Caco-2 (cell line): ENCODE data around the gene KIAA0825. TPM values are rescaled to one million over a fixed set of nuclear protein-coding genes. Genes with fewer than 3 reads are reported as not detected.
"Not testable (repeated sequence)": the region's sequence is repeated elsewhere in the genome, so short reads cannot be mapped to it uniquely, and the experiment has no call there.

ENCODE experiments used
- BruUV-seq: library from RNA; stranded (reverse); fragments of 400-500 nt; replicated peaks from 2 replicates; lab custom pipeline; 2021; lab: Mats Ljungman, UMichigan
- CTCF ChIA-PET: fragments of 300-600 bp; sonication (Branson Sonifier 250); formaldehyde crosslinking; loops from one replicate; lab custom pipeline; 2022; ENCODE audit warnings: antibody characterized with exemption; lab: Charles Lee
- POLR2A ChIA-PET: fragments of 300-600 bp; sonication (Branson Sonifier 250); formaldehyde crosslinking; loops from one replicate; lab custom pipeline; 2022; ENCODE audit warnings: antibody characterized with exemption; lab: Charles Lee
- DNase-seq, 2 experiments: peaks; one replicate each; pipeline versions ENCODE4 v3.0.0 to v3.0.0-alpha.2; 2020 to 2022
- H3K27me3 ChIP-seq: replicated peaks from 2 replicates; pipeline ENCODE4 v1.6.0; 2011; ENCODE audit warnings: low read length; ENCODE audit not compliant: control insufficient read depth, insufficient read depth
- H3K36me3 ChIP-seq: 2 replicates; pipeline ENCODE4 v1.5.1; 2011; ENCODE audit warnings: low read length; ENCODE audit not compliant: control insufficient read depth, insufficient read depth
- H3K4me1 ChIP-seq: fragments of 250-450 bp; sonication (Bioruptor Pico); 2 replicates; pipeline ENCODE4 v1.5.1; 2020; ENCODE audit warnings: mild to moderate bottlenecking
- H3K4me3 ChIP-seq: 2 replicates; pipeline ENCODE4 v1.5.1; 2011; ENCODE audit warnings: low read depth, mild to moderate bottlenecking, control low read depth, low read length
- H3K9me3 ChIP-seq: fragments of 250-450 bp; sonication (Bioruptor Pico); 2 replicates; pipeline ENCODE4 v1.5.1; 2020; ENCODE audit warnings: mild to moderate bottlenecking, moderate library complexity
- H3K27ac Mint-ChIP-seq: one replicate; pipeline ENCODE4 v1.8.0; 2022; ENCODE audit warnings: mixed read lengths; ENCODE audit not compliant: unreplicated experiment
- H3K27me3 Mint-ChIP-seq: one replicate; pipeline ENCODE4 v1.8.0; 2022; ENCODE audit warnings: mixed read lengths; ENCODE audit not compliant: insufficient read depth, unreplicated experiment
- H3K36me3 Mint-ChIP-seq: one replicate; pipeline ENCODE4 v1.8.0; 2022; ENCODE audit warnings: mild to moderate bottlenecking, mixed read lengths; ENCODE audit not compliant: insufficient read depth, unreplicated experiment
- H3K4me1 Mint-ChIP-seq: one replicate; pipeline ENCODE4 v1.8.0; 2022; ENCODE audit warnings: low read depth, mixed read lengths; ENCODE audit not compliant: unreplicated experiment
- H3K4me3 Mint-ChIP-seq: one replicate; pipeline ENCODE4 v1.8.0; 2022; ENCODE audit warnings: mild to moderate bottlenecking, moderate library complexity, mixed read lengths; ENCODE audit not compliant: unreplicated experiment
- H3K9me3 Mint-ChIP-seq: one replicate; pipeline ENCODE4 v1.8.0; 2022; ENCODE audit warnings: mixed read lengths; ENCODE audit not compliant: unreplicated experiment
- intact Hi-C: fragments of 100-400 bp; cut with micrococcal nuclease; formaldehyde crosslinking; loops from one replicate; pipeline ENCODE4 v1.10.0; 2022; ENCODE audit not compliant: unreplicated experiment
- total RNA-seq: library from RNA; stranded (reverse); gene quantifications from 2 replicates; pipeline ENCODE4 v1.2.3, GENCODE V29; 2022
- TF ChIP-seq, protein P1 (sequence below), 2 experiments: fragments of 200-600 bp in 1 of 2; IDR thresholded peaks; 1 replicate in 1 of 2; 2 replicates in 1 of 2; pipeline versions ENCODE4 v1.5.1 to v1.8.0; 2011 to 2022; ENCODE audit warnings: antibody characterized with exemption in 1 of 2, control low read depth in 1 of 2, inconsistent platforms in 1 of 2, low read depth in 1 of 2, low read length in 1 of 2, mild to moderate bottlenecking in 1 of 2, moderate library complexity in 1 of 2; ENCODE audit not compliant: insufficient read depth in 1 of 2, severe bottlenecking in 1 of 2, unreplicated experiment in 1 of 2

Gene KIAA0825
- total RNA-seq, 1 experiment from 2014 or later = 0.50 TPM

DNA sequence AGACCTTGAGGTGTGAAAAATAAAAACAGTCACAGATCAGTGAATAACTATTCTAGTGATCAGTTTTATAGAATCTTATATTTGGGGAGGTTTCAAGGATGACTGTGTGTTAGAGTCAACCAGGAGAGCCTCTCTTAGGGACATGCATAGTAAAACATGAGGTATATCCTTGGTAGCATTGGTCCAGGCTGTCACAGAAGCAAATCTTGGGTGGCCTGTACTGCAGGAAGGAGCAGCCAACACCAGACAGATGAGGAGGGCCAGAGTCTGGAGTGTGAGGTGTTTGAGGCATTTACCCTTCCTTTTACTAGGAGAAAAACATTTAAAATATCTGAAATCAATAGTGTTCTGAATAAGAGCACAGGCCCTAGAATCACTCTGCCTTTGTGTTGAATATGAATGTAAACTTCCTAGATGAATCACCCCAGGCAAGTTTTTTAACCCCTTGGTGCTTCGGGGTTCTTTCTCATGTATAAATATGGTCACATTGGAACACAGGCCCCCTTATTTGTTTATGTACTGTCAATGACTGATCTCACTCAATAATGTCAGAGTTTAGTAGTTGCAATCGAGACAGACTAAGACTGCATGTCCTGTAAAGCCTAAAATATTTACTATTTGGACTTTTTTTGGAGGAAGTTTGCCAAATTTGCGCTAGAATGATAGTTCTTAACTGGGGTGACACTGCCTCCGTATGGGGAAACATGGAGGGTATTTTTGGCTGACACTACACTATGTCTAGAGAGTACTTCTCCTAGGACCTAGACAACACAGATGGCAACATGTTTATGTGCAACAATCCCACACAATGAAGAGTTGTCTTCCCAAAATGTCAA is 460.5 kb downstream of the KIAA0825 start:
- no peak for DNase-seq
- no peaks in the 10 kb centered on the region for H3K9me3 ChIP-seq
- H3K9me3 Mint-ChIP-seq = no peaks in the 10 kb centered on the region
- ChIA-PET POLR2A (interaction anchor here (0.6 kb wide), 1 partner anchor 360 kb away, joined by 3 read pairs; no protein-coding TSS in a partner anchor), CTCF (interaction anchor here (1.1 kb wide), 1 partner anchor 23 kb away, joined by 3 read pairs; no protein-coding TSS in a partner anchor)
- no TSS peak for BruUV-seq
- no peak overlapping the region for H3K27ac Mint-ChIP-seq
- H3K27me3 Mint-ChIP-seq = no peaks in the 10 kb centered on the region
- no peak overlapping the region for H3K4me3 Mint-ChIP-seq
- intact Hi-C loops = no loop called here
- H3K27me3 ChIP-seq = no peaks in the 10 kb centered on the region
- TF ChIP-seq, protein P1, sequence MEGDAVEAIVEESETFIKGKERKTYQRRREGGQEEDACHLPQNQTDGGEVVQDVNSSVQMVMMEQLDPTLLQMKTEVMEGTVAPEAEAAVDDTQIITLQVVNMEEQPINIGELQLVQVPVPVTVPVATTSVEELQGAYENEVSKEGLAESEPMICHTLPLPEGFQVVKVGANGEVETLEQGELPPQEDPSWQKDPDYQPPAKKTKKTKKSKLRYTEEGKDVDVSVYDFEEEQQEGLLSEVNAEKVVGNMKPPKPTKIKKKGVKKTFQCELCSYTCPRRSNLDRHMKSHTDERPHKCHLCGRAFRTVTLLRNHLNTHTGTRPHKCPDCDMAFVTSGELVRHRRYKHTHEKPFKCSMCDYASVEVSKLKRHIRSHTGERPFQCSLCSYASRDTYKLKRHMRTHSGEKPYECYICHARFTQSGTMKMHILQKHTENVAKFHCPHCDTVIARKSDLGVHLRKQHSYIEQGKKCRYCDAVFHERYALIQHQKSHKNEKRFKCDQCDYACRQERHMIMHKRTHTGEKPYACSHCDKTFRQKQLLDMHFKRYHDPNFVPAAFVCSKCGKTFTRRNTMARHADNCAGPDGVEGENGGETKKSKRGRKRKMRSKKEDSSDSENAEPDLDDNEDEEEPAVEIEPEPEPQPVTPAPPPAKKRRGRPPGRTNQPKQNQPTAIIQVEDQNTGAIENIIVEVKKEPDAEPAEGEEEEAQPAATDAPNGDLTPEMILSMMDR (IDR thresholded peaks at IDR 0.05; ENCODE audit: insufficient read depth in 1 of 2, low read depth in 1 of 2, low read length in 1 of 2, severe bottlenecking in 1 of 2, unreplicated experiment in 1 of 2) = no peak
- H3K4me1 ChIP-seq = no peaks in the 10 kb centered on the region
- no peak overlapping the region for H3K4me3 ChIP-seq
- no peaks in the 10 kb centered on the region for H3K36me3 Mint-ChIP-seq
- peaks cover 6% of the 10 kb centered on the region for H3K4me1 Mint-ChIP-seq
- no peaks in the 10 kb centered on the region for H3K36me3 ChIP-seq

DNA sequence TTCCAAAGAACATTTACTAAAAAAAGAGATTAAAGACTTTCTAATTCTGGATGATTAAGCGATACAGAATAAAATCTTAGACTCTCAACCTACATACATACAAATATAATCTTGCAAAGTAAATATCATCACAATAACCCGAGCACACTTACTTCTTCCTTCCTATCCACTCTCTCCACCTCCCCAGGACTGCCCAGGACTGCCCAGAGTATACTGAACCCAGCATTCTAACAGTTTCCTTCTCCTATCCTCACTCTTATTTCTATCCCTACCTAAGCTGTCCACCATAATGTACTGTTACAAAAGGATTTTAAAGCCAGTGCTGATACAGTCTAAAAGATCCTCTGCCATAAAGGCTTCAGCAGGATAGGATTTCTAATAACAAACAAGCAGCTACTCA is 463.7 kb downstream of the KIAA0825 start:
- no peaks in the 10 kb centered on the region for H3K4me1 ChIP-seq
- BruUV-seq = no TSS peak
- H3K9me3 Mint-ChIP-seq = peaks cover 8% of the 10 kb centered on the region
- intact Hi-C loops = no loop called here
- no peak overlapping the region for H3K27ac Mint-ChIP-seq
- H3K36me3 Mint-ChIP-seq = no peaks in the 10 kb centered on the region
- H3K36me3 ChIP-seq = no peaks in the 10 kb centered on the region
- TF ChIP-seq, protein P1 (IDR thresholded peaks at IDR 0.05; ENCODE audit: insufficient read depth in 1 of 2, low read depth in 1 of 2, low read length in 1 of 2, severe bottlenecking in 1 of 2, unreplicated experiment in 1 of 2) = no peak
- H3K27me3 ChIP-seq = no peaks in the 10 kb centered on the region
- ChIA-PET POLR2A (no interaction called here), CTCF (no interaction called here)
- H3K27me3 Mint-ChIP-seq = no peaks in the 10 kb centered on the region
- H3K4me1 Mint-ChIP-seq = peaks cover 5% of the 10 kb centered on the region
- H3K4me3 ChIP-seq = no peak overlapping the region
- no peak for DNase-seq
- H3K9me3 ChIP-seq = no peaks in the 10 kb centered on the region
- no peak overlapping the region for H3K4me3 Mint-ChIP-seq

GRCh38 chr5:94153736-94154450 is 464.5 kb downstream of the KIAA0825 start:
- Histone ChIP-seq H3K36me3 (no peaks in the 10 kb centered on the region), H3K4me3 (no peak overlapping the region), H3K27me3 (no peaks in the 10 kb centered on the region), H3K4me1 (no peaks in the 10 kb centered on the region), H3K9me3 (no peaks in the 10 kb centered on the region)
- POLR2A ChIA-PET = no interaction called here
- peaks cover 5% of the 10 kb centered on the region for H3K4me1 Mint-ChIP-seq
- H3K27me3 Mint-ChIP-seq = no peaks in the 10 kb centered on the region
- H3K4me3 Mint-ChIP-seq = no peak overlapping the region
- no peak for DNase-seq
- intact Hi-C loops = no loop called here
- TF ChIP-seq, protein P1 (IDR thresholded peaks at IDR 0.05; ENCODE audit: insufficient read depth in 1 of 2, low read depth in 1 of 2, low read length in 1 of 2, severe bottlenecking in 1 of 2, unreplicated experiment in 1 of 2) = no peak
- CTCF ChIA-PET = no interaction called here
- H3K36me3 Mint-ChIP-seq = no peaks in the 10 kb centered on the region
- no TSS peak for BruUV-seq
- H3K9me3 Mint-ChIP-seq = peaks cover 10% of the 10 kb centered on the region
- no peak overlapping the region for H3K27ac Mint-ChIP-seq

DNA sequence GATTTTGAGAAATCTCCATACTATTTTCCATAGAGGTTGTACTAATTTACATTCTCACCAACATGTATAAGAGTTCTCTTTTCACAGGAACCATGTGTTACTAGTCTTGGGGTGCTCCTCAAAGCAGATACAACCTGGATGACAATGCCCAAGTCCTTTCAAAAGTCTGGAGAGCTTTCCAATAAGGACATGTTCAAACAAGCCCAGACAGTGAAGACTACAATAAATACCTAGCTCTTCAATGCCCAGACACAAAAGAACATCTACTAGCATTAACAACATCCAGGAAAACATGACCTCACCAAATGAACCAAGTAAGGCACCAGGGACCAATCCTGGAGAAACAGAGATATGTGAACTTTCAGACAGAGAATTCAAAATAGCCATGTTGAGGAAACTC is 474.8 kb downstream of the KIAA0825 start:
- H3K4me1 Mint-ChIP-seq, H3K9me3 ChIP-seq, H3K27me3 ChIP-seq, CTCF ChIA-PET, H3K4me3 ChIP-seq, H3K4me3 Mint-ChIP-seq, POLR2A ChIA-PET, BruUV-seq, H3K27ac Mint-ChIP-seq, H3K4me1 ChIP-seq, H3K36me3 Mint-ChIP-seq, H3K36me3 ChIP-seq, DNase-seq, intact Hi-C loops, H3K27me3 Mint-ChIP-seq: not testable (repeated sequence)
- peaks cover 32% of the 10 kb centered on the region for H3K9me3 Mint-ChIP-seq
